ENCODE measurements around the gene TSR1.

Gene TSR1

DNA sequence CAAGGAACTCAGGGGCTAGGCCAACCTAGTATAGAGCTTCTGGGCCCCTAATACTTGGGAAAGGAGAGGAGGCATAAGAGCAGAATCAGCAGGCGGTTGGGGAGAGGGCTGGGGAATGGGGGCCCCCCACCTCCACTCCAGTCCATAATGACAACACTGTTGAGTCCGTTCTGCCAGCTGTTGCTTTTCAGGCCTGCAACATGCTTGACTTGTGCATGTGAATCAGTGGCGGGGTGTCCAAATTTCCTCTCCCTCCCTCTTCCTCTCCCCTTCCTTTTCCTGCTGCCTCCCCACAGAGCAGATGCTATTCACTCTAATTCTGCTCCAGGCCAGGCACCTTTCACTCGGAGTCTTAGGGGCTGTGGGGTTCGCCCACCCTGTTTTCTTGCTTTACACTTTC is 32.8 kb upstream of the TSR1 start:
- TF ChIP-seq, protein P1, sequence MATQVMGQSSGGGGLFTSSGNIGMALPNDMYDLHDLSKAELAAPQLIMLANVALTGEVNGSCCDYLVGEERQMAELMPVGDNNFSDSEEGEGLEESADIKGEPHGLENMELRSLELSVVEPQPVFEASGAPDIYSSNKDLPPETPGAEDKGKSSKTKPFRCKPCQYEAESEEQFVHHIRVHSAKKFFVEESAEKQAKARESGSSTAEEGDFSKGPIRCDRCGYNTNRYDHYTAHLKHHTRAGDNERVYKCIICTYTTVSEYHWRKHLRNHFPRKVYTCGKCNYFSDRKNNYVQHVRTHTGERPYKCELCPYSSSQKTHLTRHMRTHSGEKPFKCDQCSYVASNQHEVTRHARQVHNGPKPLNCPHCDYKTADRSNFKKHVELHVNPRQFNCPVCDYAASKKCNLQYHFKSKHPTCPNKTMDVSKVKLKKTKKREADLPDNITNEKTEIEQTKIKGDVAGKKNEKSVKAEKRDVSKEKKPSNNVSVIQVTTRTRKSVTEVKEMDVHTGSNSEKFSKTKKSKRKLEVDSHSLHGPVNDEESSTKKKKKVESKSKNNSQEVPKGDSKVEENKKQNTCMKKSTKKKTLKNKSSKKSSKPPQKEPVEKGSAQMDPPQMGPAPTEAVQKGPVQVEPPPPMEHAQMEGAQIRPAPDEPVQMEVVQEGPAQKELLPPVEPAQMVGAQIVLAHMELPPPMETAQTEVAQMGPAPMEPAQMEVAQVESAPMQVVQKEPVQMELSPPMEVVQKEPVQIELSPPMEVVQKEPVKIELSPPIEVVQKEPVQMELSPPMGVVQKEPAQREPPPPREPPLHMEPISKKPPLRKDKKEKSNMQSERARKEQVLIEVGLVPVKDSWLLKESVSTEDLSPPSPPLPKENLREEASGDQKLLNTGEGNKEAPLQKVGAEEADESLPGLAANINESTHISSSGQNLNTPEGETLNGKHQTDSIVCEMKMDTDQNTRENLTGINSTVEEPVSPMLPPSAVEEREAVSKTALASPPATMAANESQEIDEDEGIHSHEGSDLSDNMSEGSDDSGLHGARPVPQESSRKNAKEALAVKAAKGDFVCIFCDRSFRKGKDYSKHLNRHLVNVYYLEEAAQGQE (IDR thresholded peaks at IDR 0.05; ENCODE audit: insufficient read depth in 1 of 2, low read depth in 2 of 2, low read length in 2 of 2): no peak
- TF ChIP-seq TAF1 (IDR thresholded peaks at IDR 0.05; ENCODE audit: borderline replicate concordance, insufficient read depth, low read length) (no peak), SIN3A (IDR thresholded peaks at IDR 0.05; ENCODE audit: borderline replicate concordance, insufficient read depth, low read length) (no peak), POLR2AphosphoS5 (IDR thresholded peaks at IDR 0.05; ENCODE audit: low read depth, low read length) (no peak), FOXP2 (optimal IDR thresholded peaks at IDR 0.05; ENCODE audit: borderline replicate concordance, extremely low read depth, extremely low read length, insufficient read depth) (no peak)

DNA sequence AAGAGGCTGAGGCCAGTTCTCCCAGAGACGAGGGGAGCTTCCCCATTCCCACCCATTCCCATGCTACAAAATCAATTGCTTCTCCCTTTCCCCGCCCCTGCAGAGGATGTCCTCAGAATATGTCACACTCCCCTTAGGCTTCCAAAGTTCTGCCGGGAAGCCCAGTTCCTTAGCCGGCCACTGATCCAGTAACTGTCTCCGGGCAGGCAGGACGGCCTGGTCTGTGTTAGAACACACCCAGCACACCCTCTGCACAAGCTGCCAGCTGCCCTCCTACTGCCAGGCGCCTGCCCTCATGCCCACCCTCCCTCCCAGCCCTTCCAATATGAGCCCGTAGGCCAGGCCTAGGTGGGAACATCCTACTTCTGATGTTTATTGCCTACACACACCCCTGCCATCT is 32.1 kb upstream of the TSR1 start:
- TF ChIP-seq FOXP2 (optimal IDR thresholded peaks at IDR 0.05; ENCODE audit: borderline replicate concordance, extremely low read depth, extremely low read length, insufficient read depth): no peak
- TF ChIP-seq POLR2AphosphoS5 (IDR thresholded peaks at IDR 0.05; ENCODE audit: low read depth, low read length): no peak
- TF ChIP-seq TAF1 (IDR thresholded peaks at IDR 0.05; ENCODE audit: borderline replicate concordance, insufficient read depth, low read length): no peak
- TF ChIP-seq, protein P1 (IDR thresholded peaks at IDR 0.05; ENCODE audit: insufficient read depth in 1 of 2, low read depth in 2 of 2, low read length in 2 of 2): no peak
- TF ChIP-seq SIN3A (IDR thresholded peaks at IDR 0.05; ENCODE audit: borderline replicate concordance, insufficient read depth, low read length): no peak

DNA sequence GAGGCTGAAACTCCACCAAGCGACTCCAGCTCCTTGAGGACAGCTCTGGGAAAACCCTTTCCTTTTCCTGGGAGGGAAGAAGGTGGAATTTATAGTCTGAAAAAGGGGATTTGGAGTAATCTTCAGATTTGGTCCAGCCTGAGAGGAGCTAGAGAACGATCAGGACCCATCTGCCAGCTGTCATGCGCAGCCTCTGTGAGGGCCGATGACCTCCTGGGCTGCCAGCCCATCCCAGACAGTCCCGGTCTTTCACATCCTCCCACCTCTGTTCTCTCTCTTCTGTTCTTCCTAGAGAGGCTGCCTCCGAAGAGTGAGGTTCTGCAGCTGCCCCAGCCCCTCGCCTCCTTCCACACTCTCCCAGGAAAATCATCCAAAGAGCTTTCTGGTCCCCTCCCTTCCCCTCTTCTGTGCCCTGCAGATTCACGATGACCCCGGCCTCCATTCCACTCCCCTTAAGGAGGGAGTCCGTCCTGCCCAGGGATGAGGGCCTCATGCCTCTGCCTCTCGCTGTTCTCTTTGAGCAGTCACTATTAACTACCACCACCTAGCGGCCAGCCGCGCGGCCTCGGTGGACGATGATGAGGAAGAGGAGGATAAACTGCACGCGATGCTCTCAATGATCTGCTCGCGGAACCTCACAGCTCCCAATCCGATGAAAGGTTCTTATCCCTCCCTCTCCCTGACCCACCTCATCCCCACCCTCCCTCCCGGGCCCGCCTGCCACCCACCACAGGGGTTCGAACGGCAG is 30.7 kb upstream of the TSR1 start:
- no peak for TF ChIP-seq FOXP2 (optimal IDR thresholded peaks at IDR 0.05; ENCODE audit: borderline replicate concordance, extremely low read depth, extremely low read length, insufficient read depth)
- no peak for TF ChIP-seq TAF1 (IDR thresholded peaks at IDR 0.05; ENCODE audit: borderline replicate concordance, insufficient read depth, low read length)
- no peak for TF ChIP-seq SIN3A (IDR thresholded peaks at IDR 0.05; ENCODE audit: borderline replicate concordance, insufficient read depth, low read length)
- TF ChIP-seq, protein P1 (IDR thresholded peaks at IDR 0.05; ENCODE audit: insufficient read depth in 1 of 2, low read depth in 2 of 2, low read length in 2 of 2): no peak
- no peak for TF ChIP-seq POLR2AphosphoS5 (IDR thresholded peaks at IDR 0.05; ENCODE audit: low read depth, low read length)

DNA sequence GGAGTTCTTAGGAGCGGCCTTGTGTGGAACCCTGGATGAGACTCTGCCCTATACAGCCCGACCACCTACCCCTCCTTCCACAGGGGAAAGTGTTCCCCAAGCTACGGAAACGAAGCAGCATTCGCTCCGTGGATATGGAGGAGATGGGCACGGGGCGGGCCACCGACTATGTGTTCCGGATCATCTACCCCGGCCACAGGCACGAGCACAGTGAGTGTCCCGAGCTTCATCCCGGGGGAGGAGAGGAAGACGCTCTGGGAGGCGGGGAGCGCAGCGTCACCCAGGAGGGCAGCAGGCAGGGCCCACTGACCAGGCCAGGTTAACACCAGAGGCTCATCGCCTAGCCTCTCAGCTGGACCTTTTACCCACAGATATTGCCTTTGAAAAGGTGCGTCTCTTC is 28.9 kb upstream of the TSR1 start:
- TF ChIP-seq SIN3A (IDR thresholded peaks at IDR 0.05; ENCODE audit: borderline replicate concordance, insufficient read depth, low read length) (no peak), TAF1 (IDR thresholded peaks at IDR 0.05; ENCODE audit: borderline replicate concordance, insufficient read depth, low read length) (no peak), POLR2AphosphoS5 (IDR thresholded peaks at IDR 0.05; ENCODE audit: low read depth, low read length) (no peak), FOXP2 (optimal IDR thresholded peaks at IDR 0.05; ENCODE audit: borderline replicate concordance, extremely low read depth, extremely low read length, insufficient read depth) (no peak)
- TF ChIP-seq, protein P1 (IDR thresholded peaks at IDR 0.05; ENCODE audit: insufficient read depth in 1 of 2, low read depth in 2 of 2, low read length in 2 of 2): no peak
